Esophagus squamous epithelium (tissue), 4 donors: ENCODE data around the gene QKI.

Source experiments
- POLR2A ChIP-seq, 4 donors: fragments of 450-650 bp; IDR thresholded peaks; one replicate each; pipeline ENCODE4 v1.6.1; 2017; ENCODE audit warnings: antibody characterized with exemption in 4 of 4, mild to moderate bottlenecking in 4 of 4, moderate library complexity in 3 of 4
- TF ChIP-seq, protein P1 (sequence below), 6 experiments: fragments of 450-650 bp in 4 of 6; fragments of 200-600 bp in 2 of 6; sonication (generic) in 2 of 6; IDR thresholded peaks; one replicate each; pipeline ENCODE4 v1.5.1; 2016 to 2019; ENCODE audit warnings: antibody characterized with exemption in 6 of 6, mild to moderate bottlenecking in 4 of 6, moderate library complexity in 4 of 6

GRCh38 chr6:163568275-163568674 is 153.8 kb downstream of the QKI start:
- TF ChIP-seq, protein P1, sequence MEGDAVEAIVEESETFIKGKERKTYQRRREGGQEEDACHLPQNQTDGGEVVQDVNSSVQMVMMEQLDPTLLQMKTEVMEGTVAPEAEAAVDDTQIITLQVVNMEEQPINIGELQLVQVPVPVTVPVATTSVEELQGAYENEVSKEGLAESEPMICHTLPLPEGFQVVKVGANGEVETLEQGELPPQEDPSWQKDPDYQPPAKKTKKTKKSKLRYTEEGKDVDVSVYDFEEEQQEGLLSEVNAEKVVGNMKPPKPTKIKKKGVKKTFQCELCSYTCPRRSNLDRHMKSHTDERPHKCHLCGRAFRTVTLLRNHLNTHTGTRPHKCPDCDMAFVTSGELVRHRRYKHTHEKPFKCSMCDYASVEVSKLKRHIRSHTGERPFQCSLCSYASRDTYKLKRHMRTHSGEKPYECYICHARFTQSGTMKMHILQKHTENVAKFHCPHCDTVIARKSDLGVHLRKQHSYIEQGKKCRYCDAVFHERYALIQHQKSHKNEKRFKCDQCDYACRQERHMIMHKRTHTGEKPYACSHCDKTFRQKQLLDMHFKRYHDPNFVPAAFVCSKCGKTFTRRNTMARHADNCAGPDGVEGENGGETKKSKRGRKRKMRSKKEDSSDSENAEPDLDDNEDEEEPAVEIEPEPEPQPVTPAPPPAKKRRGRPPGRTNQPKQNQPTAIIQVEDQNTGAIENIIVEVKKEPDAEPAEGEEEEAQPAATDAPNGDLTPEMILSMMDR (IDR thresholded peaks at IDR 0.05) = no peak
- TF ChIP-seq POLR2A (IDR thresholded peaks at IDR 0.05) = no peak
